ENCODE results near the gene ZNF496.
A peak's percentile ranks its signal among the peaks of the same experiment; 100 is the strongest.
"Not testable (repeated sequence)": the region's sequence is repeated elsewhere in the genome, so short reads cannot be mapped to it uniquely, and the experiment has no call there.

ZNF496 gene

GRCh38 chr1:247331525-247332214 is at the start of gene ZNF496:
TSS of gene ZNF496 (minus strand) at chr1:247331867. CDS start at chr1:247329578, 2,289 bp downstream.
- Mint-ChIP-seq H3K36me3 (ENCODE audit: low read depth) (peaks cover 48% of the 10 kb centered on the region), H3K27ac (peak within 1 kb of the TSS; percentile 88), H3K27me3 (no peaks in the 10 kb centered on the region), H3K4me1 (ENCODE audit: low read depth) (peaks cover 49% of the 10 kb centered on the region), H3K4me3 (peak within 1 kb of the TSS; percentile 83), H3K9me3 (no peaks in the 10 kb centered on the region)
- DNase-seq: peak; percentile 82

GRCh38 chr1:247378334-247379073 is 46.8 kb upstream of the ZNF496 start:
- no peak for DNase-seq
- H3K27ac Mint-ChIP-seq: no peak overlapping the region
- H3K4me1 Mint-ChIP-seq (ENCODE audit: low read depth): peaks cover 3% of the 10 kb centered on the region
- H3K27me3 Mint-ChIP-seq: peaks cover 8% of the 10 kb centered on the region
- no peak overlapping the region for H3K4me3 Mint-ChIP-seq
- no peaks in the 10 kb centered on the region for H3K9me3 Mint-ChIP-seq
- H3K36me3 Mint-ChIP-seq (ENCODE audit: low read depth): no peaks in the 10 kb centered on the region

DNA sequence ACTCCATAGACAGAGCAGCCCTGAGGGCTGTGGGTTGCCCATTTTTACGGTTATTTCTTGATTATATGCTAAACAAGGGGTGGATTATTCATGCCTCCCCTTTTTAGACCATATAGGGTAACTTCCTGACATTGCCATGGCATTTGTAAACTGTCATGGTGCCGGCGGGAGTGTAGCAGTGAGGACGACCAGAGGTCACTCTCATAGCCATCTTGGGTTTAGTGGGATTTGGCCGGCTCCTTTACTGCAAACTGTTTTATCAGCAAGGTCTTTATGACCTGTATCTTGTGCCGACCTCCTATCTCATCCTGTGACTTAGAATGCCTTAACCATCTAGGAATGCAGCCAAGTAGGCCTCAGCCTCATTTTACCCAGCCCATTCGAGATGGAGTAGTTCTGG is 46.0 kb upstream of the ZNF496 start:
- not testable (repeated sequence) for H3K27ac Mint-ChIP-seq; H3K36me3 Mint-ChIP-seq (ENCODE audit: low read depth)

GRCh38 chr1:247376659-247377058 is 45.0 kb upstream of the ZNF496 start:
- Mint-ChIP-seq H3K27me3 (peaks cover 18% of the 10 kb centered on the region), H3K27ac (no peak overlapping the region), H3K4me3 (no peak overlapping the region), H3K4me1 (ENCODE audit: low read depth) (peaks cover 6% of the 10 kb centered on the region), H3K9me3 (no peaks in the 10 kb centered on the region), H3K36me3 (ENCODE audit: low read depth) (no peaks in the 10 kb centered on the region)
- no peak for DNase-seq

More for the DNA sequence above, 46.0 kb upstream of the ZNF496 start:
- H3K9me3 Mint-ChIP-seq; H3K4me1 Mint-ChIP-seq (ENCODE audit: low read depth); DNase-seq; H3K27me3 Mint-ChIP-seq; H3K4me3 Mint-ChIP-seq: not testable (repeated sequence)

DNA sequence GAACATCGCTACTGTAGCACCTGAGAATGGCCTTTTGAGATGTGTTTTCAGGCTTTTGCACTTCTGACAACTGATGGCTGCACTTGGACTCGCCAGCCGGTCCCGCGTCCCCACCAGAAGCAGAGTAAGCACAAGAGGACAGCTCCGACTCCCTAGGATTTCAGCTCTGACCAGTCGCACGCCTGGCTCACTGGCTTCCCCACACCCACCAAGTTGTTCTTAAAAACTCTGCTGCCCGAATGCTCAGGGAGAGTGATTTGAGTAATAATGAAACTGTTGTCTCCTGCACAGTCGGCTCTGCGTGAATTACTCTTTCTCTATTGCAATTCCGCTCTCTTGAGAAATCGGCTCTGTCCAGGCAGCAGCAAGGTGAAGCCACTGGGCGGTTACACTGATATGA is 44.1 kb upstream of the ZNF496 start:
- H3K27me3 Mint-ChIP-seq: peaks cover 23% of the 10 kb centered on the region
- no peak overlapping the region for H3K4me3 Mint-ChIP-seq
- peaks cover 6% of the 10 kb centered on the region for H3K4me1 Mint-ChIP-seq (ENCODE audit: low read depth)
- no peak overlapping the region for H3K27ac Mint-ChIP-seq
- DNase-seq: no peak
- no peaks in the 10 kb centered on the region for H3K9me3 Mint-ChIP-seq
- H3K36me3 Mint-ChIP-seq (ENCODE audit: low read depth): no peaks in the 10 kb centered on the region

DNA sequence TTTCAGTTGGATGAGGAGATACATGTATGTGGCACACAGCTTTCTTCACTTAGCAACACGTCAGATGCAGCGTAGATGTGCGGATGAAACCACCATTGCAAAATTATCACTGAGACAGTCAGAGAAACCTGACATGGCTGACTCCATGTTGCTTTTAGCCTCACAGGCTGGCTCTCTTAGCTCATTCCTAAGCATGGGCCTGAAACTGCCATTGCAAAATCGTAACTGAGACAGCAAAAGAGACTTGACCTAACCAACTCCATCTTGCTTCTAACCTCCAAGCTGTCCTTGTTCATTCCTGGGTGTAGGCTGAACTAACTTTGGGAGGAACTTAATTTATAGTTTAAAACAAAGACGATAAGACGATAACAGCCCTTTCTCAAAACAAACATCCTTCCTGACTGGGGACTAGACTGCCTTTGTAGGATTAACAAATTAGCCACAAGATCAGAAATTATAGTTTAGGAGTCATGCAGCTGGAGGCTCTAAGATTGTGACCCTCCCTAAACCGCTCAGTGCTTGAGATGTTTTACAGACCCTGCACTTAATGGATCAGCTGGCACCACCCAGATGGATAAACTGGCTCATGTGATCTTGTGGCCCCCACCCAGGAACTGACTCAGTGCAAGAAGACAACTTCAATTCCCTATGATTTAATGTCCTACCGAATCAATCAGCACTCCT is 43.1 kb upstream of the ZNF496 start:
- not testable (repeated sequence) for H3K27ac Mint-ChIP-seq, H3K9me3 Mint-ChIP-seq

DNA sequence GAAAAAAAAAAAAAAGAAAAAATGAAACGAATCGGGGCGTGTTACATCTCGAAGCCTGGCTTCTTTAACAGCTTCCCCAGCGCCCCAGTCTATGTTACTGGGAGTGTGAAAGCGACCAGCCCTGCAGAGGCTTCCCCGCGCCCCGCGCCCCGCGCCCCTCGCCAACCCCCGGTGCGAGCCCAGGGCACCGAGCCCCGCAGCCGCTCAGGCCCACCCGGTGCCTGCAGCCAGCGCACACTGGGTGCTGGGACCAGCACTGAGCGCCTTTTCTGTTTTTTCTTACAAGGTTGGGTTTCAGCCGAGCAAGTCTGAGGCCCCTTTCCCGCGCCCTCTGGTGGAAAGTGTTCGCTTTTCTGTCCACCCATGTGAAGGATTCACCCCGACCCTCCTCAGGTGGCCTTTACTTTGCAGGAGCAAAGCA is 42.1 kb upstream of the ZNF496 start:
- Mint-ChIP-seq H3K9me3 (no peaks in the 10 kb centered on the region), H3K27ac (no peak overlapping the region), H3K36me3 (ENCODE audit: low read depth) (no peaks in the 10 kb centered on the region), H3K4me3 (no peak overlapping the region), H3K27me3 (peaks cover 30% of the 10 kb centered on the region), H3K4me1 (ENCODE audit: low read depth) (peaks cover 6% of the 10 kb centered on the region)
- peak; percentile 72 for DNase-seq

More for the DNA sequence above, 43.1 kb upstream of the ZNF496 start:
- not testable (repeated sequence) for H3K36me3 Mint-ChIP-seq (ENCODE audit: low read depth); DNase-seq; H3K4me3 Mint-ChIP-seq; H3K4me1 Mint-ChIP-seq (ENCODE audit: low read depth)
- H3K27me3 Mint-ChIP-seq: peaks cover 23% of the 10 kb centered on the region

DNA sequence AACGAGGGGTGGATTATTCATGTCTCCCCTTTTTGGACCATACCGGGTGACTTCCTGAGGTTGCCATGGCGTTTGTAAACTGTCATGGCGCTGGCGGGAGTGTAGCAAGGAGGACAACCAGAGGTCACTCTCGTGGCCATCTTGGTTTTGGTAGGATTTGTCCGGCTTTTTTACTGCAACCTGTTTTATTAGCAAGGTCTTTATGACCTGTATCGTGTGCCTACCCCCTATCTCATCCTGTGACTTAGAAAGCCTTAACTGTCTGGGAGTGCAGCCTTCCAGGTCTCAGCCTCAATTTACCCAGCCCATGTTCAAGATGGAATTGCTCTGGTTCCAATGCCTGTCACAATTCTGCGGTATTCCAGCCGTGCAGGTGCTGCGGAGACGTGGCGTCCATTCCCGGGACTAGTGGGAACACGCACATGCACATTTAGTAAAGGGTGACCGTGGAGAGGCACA is 40.2 kb upstream of the ZNF496 start:
- DNase-seq: no peak
- Mint-ChIP-seq H3K27me3 (peaks cover 47% of the 10 kb centered on the region), H3K36me3 (ENCODE audit: low read depth) (no peaks in the 10 kb centered on the region), H3K4me1 (ENCODE audit: low read depth) (peaks cover 6% of the 10 kb centered on the region), H3K9me3 (no peaks in the 10 kb centered on the region), H3K27ac (no peak overlapping the region), H3K4me3 (no peak overlapping the region)

- H3K27ac Mint-ChIP-seq: no peak overlapping the region
- no peaks in the 10 kb centered on the region for H3K36me3 Mint-ChIP-seq (ENCODE audit: low read depth)
- no peak overlapping the region for H3K4me3 Mint-ChIP-seq
- peaks cover 6% of the 10 kb centered on the region for H3K4me1 Mint-ChIP-seq (ENCODE audit: low read depth)
- DNase-seq: no peak
- H3K27me3 Mint-ChIP-seq: peaks cover 54% of the 10 kb centered on the region
- no peaks in the 10 kb centered on the region for H3K9me3 Mint-ChIP-seq
Measured at GRCh38 chr1:247370786-247371732, 39.4 kb upstream of the ZNF496 start.

DNA sequence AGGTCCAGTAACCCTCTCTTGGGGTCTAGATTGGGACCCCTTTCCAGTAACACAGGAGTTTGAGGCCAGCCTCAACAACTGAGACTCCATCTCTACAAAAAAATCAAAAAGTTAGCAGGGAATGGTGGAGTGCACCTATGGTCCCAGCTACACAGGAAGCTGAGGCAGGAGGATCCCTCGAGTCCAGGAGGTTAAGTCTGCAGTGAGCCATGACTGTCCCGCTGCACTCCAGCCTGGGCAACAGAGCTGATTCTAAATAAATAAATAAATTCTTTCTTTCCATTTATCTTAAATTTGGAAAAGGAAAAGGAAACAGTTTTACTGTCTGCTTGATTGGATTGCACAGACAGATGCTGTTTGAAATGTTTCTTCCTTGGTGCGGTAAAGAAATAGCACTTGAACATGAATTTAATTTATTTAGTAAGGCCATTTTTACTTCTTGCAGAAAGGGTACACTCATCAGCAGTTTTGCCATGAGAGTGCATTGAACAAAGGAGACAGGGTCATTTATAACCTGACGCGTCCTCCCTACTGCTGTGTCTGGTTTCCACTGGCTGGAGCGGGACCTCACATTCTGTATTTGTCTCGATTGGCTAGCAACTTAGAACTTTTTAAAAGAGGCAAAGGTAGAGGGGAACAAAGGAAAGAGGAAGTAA is 37.0 kb upstream of the ZNF496 start:
- no peaks in the 10 kb centered on the region for H3K36me3 Mint-ChIP-seq (ENCODE audit: low read depth)
- H3K27ac Mint-ChIP-seq: no peak overlapping the region
- no peak overlapping the region for H3K4me3 Mint-ChIP-seq
- no peak for DNase-seq
- peaks cover 4% of the 10 kb centered on the region for H3K4me1 Mint-ChIP-seq (ENCODE audit: low read depth)
- peaks cover 69% of the 10 kb centered on the region for H3K27me3 Mint-ChIP-seq
- no peaks in the 10 kb centered on the region for H3K9me3 Mint-ChIP-seq

GRCh38 chr1:247367786-247368422 is 36.2 kb upstream of the ZNF496 start:
- no peak for DNase-seq
- no peak overlapping the region for H3K27ac Mint-ChIP-seq
- H3K9me3 Mint-ChIP-seq: no peaks in the 10 kb centered on the region
- no peak overlapping the region for H3K4me3 Mint-ChIP-seq
- H3K36me3 Mint-ChIP-seq (ENCODE audit: low read depth): no peaks in the 10 kb centered on the region
- peaks cover 3% of the 10 kb centered on the region for H3K4me1 Mint-ChIP-seq (ENCODE audit: low read depth)
- peaks cover 73% of the 10 kb centered on the region for H3K27me3 Mint-ChIP-seq

- Mint-ChIP-seq H3K36me3 (ENCODE audit: low read depth) (no peaks in the 10 kb centered on the region), H3K4me1 (ENCODE audit: low read depth) (no peaks in the 10 kb centered on the region), H3K4me3 (no peak overlapping the region), H3K27ac (no peak overlapping the region), H3K9me3 (no peaks in the 10 kb centered on the region), H3K27me3 (peaks cover 67% of the 10 kb centered on the region)
- DNase-seq: no peak
Measured at GRCh38 chr1:247366926-247367645, 35.4 kb upstream of the ZNF496 start.

GRCh38 chr1:247366345-247366744 is 34.7 kb upstream of the ZNF496 start:
- H3K9me3 Mint-ChIP-seq, H3K27ac Mint-ChIP-seq: not testable (repeated sequence)
- peaks cover 63% of the 10 kb centered on the region for H3K27me3 Mint-ChIP-seq

More at GRCh38 chr1:247366345-247366744, 34.7 kb upstream of the ZNF496 start:
- not testable (repeated sequence) for H3K36me3 Mint-ChIP-seq (ENCODE audit: low read depth); DNase-seq; H3K4me3 Mint-ChIP-seq; H3K4me1 Mint-ChIP-seq (ENCODE audit: low read depth)
